ENCODE data around the gene KMT5C. TPM values are rescaled to one million over a fixed set of nuclear protein-coding genes. Genes with fewer than 3 reads are reported as not detected.

Gene KMT5C
- total RNA-seq, 1 experiment from 2014 or later, result 54.5 TPM

- H2AK5ac ChIP-seq (ENCODE audit: insufficient read length, low read length), result no peak overlapping the region
- H2BK12ac ChIP-seq (ENCODE audit: insufficient read length, low read depth, low read length), result no peak overlapping the region
- peaks cover 3% of the 10 kb centered on the region; the same call in 1 of the 2 replicates for H3K4me1 ChIP-seq (ENCODE audit: insufficient read depth, low read length)
- no peak overlapping the region for H3T11ph ChIP-seq (ENCODE audit: low read length)
- Mint-ChIP-seq H3K4me1 (peaks cover 11 to 19% of the 10 kb centered on the region in 2 experiments), H3K27me3 (ENCODE audit: low read depth) (no peaks in the 10 kb centered on the region; the same call in 1 of the 2 replicates), H3K36me3 (ENCODE audit: insufficient read depth in 1 of 3, low read depth in 3 of 3) (peaks cover 46 to 67% (median 67%) of the 10 kb centered on the region in 3 experiments; a peak in 6 of 7 replicates), H3K27ac (peak overlapping the region in 1 of 3 experiments; percentile 68; a peak in 2 of 7 replicates), H3K4me3 (no peak overlapping the region), H3K9me3 (no peaks in the 10 kb centered on the region)
- H3K4me2 ChIP-seq (ENCODE audit: insufficient read depth, insufficient read length, low read length), result no peak overlapping the region
- no peak overlapping the region for H4K8ac ChIP-seq (replicated peaks; ENCODE audit: insufficient read length, low read depth, low read length)
- no peaks in the 10 kb centered on the region for H3K27me3 ChIP-seq (ENCODE audit: insufficient read depth, low read length)
- H3K23me2 ChIP-seq (ENCODE audit: insufficient read length, low read depth, low read length, poor library complexity, severe bottlenecking), result no peaks in the 10 kb centered on the region
- no peak overlapping the region for H3K9ac ChIP-seq (ENCODE audit: extremely low read depth, insufficient read length, low read length)
- no CpG with 5 or more reads among the region's 17 CpGs for WGBS (ENCODE audit: extremely low coverage, insufficient read length, low lambda C conversion rate)
- no peak overlapping the region for H2BK15ac ChIP-seq (ENCODE audit: low read depth, low read length)
- DNase-seq, result peak; percentile 52
- TF ChIP-seq CTCF (conservative IDR thresholded peaks at IDR 0.05), result no peak
- no peaks in the 10 kb centered on the region for H3K9me3 ChIP-seq (ENCODE audit: control insufficient read depth, low read depth, low read length)
- H3K79me2 ChIP-seq (ENCODE audit: insufficient read depth, low read length), result no peaks in the 10 kb centered on the region
- no peak overlapping the region for H2BK5ac ChIP-seq (ENCODE audit: insufficient read length, low read length)
- no peak overlapping the region for H2BK120ac ChIP-seq (ENCODE audit: low read depth, low read length, poor library complexity, severe bottlenecking)
- H4K91ac ChIP-seq (ENCODE audit: insufficient read length, low read depth, low read length), result no peak overlapping the region
- H3K18ac ChIP-seq (ENCODE audit: insufficient read length, low read depth, low read length), result no peak overlapping the region
- no peak overlapping the region for H2AFZ ChIP-seq (ENCODE audit: low read length)
- no peaks in the 10 kb centered on the region for H3K79me1 ChIP-seq (ENCODE audit: insufficient read depth, low read depth, low read length, poor library complexity, severe bottlenecking)
- H4K20me1 ChIP-seq (ENCODE audit: control insufficient read depth, insufficient read depth, insufficient read length), result no peaks in the 10 kb centered on the region
- H3K23ac ChIP-seq (ENCODE audit: insufficient read length, low read depth, low read length), result no peak overlapping the region
- no peak overlapping the region for H3K14ac ChIP-seq (ENCODE audit: insufficient read depth, low read length)
- H4K5ac ChIP-seq (ENCODE audit: insufficient read length, low read depth, low read length), result no peak overlapping the region
- H3K4ac ChIP-seq (ENCODE audit: low read depth, low read length), result no peak overlapping the region
- no peak overlapping the region for H3K27ac ChIP-seq (ENCODE audit: insufficient read length, low read depth, low read length)
- no peak overlapping the region for H3K56ac ChIP-seq (ENCODE audit: insufficient read length, low read depth, low read length)
- no peak overlapping the region for H2BK20ac ChIP-seq (ENCODE audit: low read depth, low read length, poor library complexity, severe bottlenecking)
Measured at GRCh38 chr19:55305983-55306562, 33.6 kb upstream of the KMT5C start.
